GM23338 (cell line): ENCODE data around the gene ANO10.

Experiments
- CREB1 ChIP-seq: fragments of 250-450 bp; sonication (Bioruptor Pico); IDR thresholded peaks from 2 replicates; pipeline ENCODE4 v1.5.0; 2020; ENCODE audit warnings: low read depth, mild to moderate bottlenecking, moderate library complexity
- EZH2 ChIP-seq: fragments of 200-600 bp; sonication (generic); IDR thresholded peaks from one replicate; pipeline ENCODE4 v1.8.0; 2017; ENCODE audit warnings: antibody characterized with exemption, mild to moderate bottlenecking, low read depth; ENCODE audit not compliant: unreplicated experiment
- EZH2phosphoT487 ChIP-seq: fragments of 200-600 bp; sonication (generic); IDR thresholded peaks from one replicate; pipeline ENCODE4 v1.8.1; 2018; ENCODE audit warnings: antibody characterized with exemption; ENCODE audit not compliant: unreplicated experiment
- JUNB ChIP-seq: IDR thresholded peaks from one replicate; pipeline ENCODE4 v1.6.1; 2016; ENCODE audit warnings: antibody characterized with exemption; ENCODE audit not compliant: unreplicated experiment
- POLR2AphosphoS5 ChIP-seq: IDR thresholded peaks from 2 replicates; pipeline ENCODE4 v1.6.1; 2016; ENCODE audit warnings: antibody characterized with exemption, low read depth
- ZNF114 ChIP-seq: fragments of 250-450 bp; sonication (Bioruptor Pico); IDR thresholded peaks from 2 replicates; pipeline ENCODE4 v1.5.0; 2020; ENCODE audit warnings: mild to moderate bottlenecking, moderate library complexity
- ZNF331 ChIP-seq: fragments of 250-450 bp; sonication (Bioruptor Pico); IDR thresholded peaks from 2 replicates; pipeline ENCODE4 v1.5.0; 2020; ENCODE audit warnings: low read depth, mild to moderate bottlenecking, moderate library complexity
- TF ChIP-seq, protein P1 (sequence below), 2 experiments: fragments of 200-600 bp in 1 of 2; sonication (generic) in 1 of 2; conservative IDR thresholded peaks; 2 replicates each; pipeline versions ENCODE4 v1.5.1 to v1.6.1; 2016 to 2017; ENCODE audit warnings: antibody characterized with exemption in 2 of 2, low read depth in 2 of 2, mild to moderate bottlenecking in 2 of 2, moderate library complexity in 1 of 2
- TF ChIP-seq, protein P2 (sequence below): IDR thresholded peaks from one replicate; pipeline ENCODE4 v1.6.1; 2018; ENCODE audit warnings: antibody characterized with exemption; ENCODE audit not compliant: unreplicated experiment
- TF ChIP-seq, protein P3 (sequence below): IDR thresholded peaks from 2 replicates; pipeline ENCODE4 v1.6.1; 2016; ENCODE audit warnings: antibody characterized with exemption

DNA sequence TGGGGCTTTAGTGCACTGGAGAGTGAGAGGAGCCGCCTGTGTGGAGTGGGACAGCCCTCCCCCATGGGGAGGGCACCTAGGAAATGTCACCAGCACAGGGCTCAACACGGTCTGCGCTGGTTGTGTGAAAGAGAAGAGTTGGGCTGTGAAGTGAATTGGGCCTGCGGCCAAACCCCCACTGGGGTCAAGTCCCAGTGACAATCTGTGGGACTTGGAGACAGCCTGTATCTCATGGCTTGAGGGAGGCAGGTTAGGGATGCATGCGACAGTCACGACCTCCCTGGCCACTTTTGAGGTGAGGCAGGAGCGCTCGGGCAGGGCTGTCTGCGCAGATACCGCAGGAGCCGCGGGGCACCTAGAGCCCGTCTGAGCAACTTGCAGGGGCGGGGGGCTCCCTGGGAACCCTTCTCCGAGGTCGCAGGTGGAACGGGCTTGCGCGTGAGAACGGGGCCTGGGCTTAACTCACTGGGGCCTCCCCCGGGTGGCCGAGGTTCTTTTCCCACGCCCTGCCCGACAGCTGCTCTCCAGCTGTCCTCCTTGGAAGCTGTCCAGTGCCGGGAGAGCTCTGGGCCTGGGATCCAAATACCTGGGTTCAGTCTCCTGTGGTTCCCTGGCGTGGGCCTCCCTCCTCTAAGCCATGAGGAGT, 258.1 kb downstream of the ANO10 start:
- TF ChIP-seq, protein P1, sequence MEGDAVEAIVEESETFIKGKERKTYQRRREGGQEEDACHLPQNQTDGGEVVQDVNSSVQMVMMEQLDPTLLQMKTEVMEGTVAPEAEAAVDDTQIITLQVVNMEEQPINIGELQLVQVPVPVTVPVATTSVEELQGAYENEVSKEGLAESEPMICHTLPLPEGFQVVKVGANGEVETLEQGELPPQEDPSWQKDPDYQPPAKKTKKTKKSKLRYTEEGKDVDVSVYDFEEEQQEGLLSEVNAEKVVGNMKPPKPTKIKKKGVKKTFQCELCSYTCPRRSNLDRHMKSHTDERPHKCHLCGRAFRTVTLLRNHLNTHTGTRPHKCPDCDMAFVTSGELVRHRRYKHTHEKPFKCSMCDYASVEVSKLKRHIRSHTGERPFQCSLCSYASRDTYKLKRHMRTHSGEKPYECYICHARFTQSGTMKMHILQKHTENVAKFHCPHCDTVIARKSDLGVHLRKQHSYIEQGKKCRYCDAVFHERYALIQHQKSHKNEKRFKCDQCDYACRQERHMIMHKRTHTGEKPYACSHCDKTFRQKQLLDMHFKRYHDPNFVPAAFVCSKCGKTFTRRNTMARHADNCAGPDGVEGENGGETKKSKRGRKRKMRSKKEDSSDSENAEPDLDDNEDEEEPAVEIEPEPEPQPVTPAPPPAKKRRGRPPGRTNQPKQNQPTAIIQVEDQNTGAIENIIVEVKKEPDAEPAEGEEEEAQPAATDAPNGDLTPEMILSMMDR (conservative IDR thresholded peaks at IDR 0.05; ENCODE audit: low read depth in 2 of 2): no peak
- TF ChIP-seq EZH2: no peak
- no peak for TF ChIP-seq POLR2AphosphoS5
- no peak for TF ChIP-seq EZH2phosphoT487
- TF ChIP-seq, protein P2, sequence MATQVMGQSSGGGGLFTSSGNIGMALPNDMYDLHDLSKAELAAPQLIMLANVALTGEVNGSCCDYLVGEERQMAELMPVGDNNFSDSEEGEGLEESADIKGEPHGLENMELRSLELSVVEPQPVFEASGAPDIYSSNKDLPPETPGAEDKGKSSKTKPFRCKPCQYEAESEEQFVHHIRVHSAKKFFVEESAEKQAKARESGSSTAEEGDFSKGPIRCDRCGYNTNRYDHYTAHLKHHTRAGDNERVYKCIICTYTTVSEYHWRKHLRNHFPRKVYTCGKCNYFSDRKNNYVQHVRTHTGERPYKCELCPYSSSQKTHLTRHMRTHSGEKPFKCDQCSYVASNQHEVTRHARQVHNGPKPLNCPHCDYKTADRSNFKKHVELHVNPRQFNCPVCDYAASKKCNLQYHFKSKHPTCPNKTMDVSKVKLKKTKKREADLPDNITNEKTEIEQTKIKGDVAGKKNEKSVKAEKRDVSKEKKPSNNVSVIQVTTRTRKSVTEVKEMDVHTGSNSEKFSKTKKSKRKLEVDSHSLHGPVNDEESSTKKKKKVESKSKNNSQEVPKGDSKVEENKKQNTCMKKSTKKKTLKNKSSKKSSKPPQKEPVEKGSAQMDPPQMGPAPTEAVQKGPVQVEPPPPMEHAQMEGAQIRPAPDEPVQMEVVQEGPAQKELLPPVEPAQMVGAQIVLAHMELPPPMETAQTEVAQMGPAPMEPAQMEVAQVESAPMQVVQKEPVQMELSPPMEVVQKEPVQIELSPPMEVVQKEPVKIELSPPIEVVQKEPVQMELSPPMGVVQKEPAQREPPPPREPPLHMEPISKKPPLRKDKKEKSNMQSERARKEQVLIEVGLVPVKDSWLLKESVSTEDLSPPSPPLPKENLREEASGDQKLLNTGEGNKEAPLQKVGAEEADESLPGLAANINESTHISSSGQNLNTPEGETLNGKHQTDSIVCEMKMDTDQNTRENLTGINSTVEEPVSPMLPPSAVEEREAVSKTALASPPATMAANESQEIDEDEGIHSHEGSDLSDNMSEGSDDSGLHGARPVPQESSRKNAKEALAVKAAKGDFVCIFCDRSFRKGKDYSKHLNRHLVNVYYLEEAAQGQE: no peak
- TF ChIP-seq ZNF114 (CRISPR knock-in tag): no peak
- no peak for TF ChIP-seq ZNF331 (CRISPR knock-in tag)
- TF ChIP-seq, protein P3, sequence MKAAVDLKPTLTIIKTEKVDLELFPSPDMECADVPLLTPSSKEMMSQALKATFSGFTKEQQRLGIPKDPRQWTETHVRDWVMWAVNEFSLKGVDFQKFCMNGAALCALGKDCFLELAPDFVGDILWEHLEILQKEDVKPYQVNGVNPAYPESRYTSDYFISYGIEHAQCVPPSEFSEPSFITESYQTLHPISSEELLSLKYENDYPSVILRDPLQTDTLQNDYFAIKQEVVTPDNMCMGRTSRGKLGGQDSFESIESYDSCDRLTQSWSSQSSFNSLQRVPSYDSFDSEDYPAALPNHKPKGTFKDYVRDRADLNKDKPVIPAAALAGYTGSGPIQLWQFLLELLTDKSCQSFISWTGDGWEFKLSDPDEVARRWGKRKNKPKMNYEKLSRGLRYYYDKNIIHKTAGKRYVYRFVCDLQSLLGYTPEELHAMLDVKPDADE: no peak
- TF ChIP-seq JUNB: no peak
- no peak for TF ChIP-seq CREB1 (CRISPR knock-in tag)
